NCI-H128 (cell line): Measurements from ENCODE around the gene PFDN5.

Experiments used
- DNase-seq: peaks from one replicate; lab custom pipeline; 2025; ENCODE audit not compliant: unreplicated experiment; lab: John Stamatoyannopoulos, UW

Gene PFDN5

GRCh38 chr12:53295070-53295890, at the start of gene PFDN5:
Gene PFDN5, plus strand, starts transcription at chr12:53295542. Its CDS starts 26 bp downstream, at chr12:53295568.
- peak; percentile 67 for DNase-seq

GRCh38 chr12:53251477-53252348, 43.6 kb upstream of the PFDN5 start:
- peak; percentile 38 for DNase-seq

- DNase-seq = no peak
Observed at GRCh38 chr12:53252349-53252916, 42.9 kb upstream of the PFDN5 start.

- DNase-seq = no peak
Observed at GRCh38 chr12:53253298-53253697, 42.0 kb upstream of the PFDN5 start.

GRCh38 chr12:53254816-53255545, 40.4 kb upstream of the PFDN5 start:
- no peak for DNase-seq

GRCh38 chr12:53255996-53256395, 39.3 kb upstream of the PFDN5 start:
- no peak for DNase-seq

- no peak for DNase-seq
Observed at GRCh38 chr12:53258541-53259539, 36.5 kb upstream of the PFDN5 start.

- DNase-seq = no peak
Observed at GRCh38 chr12:53259891-53260290, 35.5 kb upstream of the PFDN5 start.

- DNase-seq = no peak
Observed at GRCh38 chr12:53265783-53266182, 29.6 kb upstream of the PFDN5 start.

- no peak for DNase-seq
Observed at GRCh38 chr12:53267306-53267998, 27.9 kb upstream of the PFDN5 start.

GRCh38 chr12:53267999-53268629, 27.2 kb upstream of the PFDN5 start, which contains the start of gene ESPL1:
Gene ESPL1, plus strand, starts transcription at chr12:53268299. Its CDS starts 468 bp downstream, at chr12:53268767.
- peak; percentile 44 for DNase-seq

GRCh38 chr12:53268630-53269562, 26.4 kb upstream of the PFDN5 start:
- no peak for DNase-seq

GRCh38 chr12:53274445-53274844, 20.9 kb upstream of the PFDN5 start:
- no peak for DNase-seq

- DNase-seq = no peak
Observed at GRCh38 chr12:53276511-53276910, 18.8 kb upstream of the PFDN5 start.

GRCh38 chr12:53277981-53278380, 17.4 kb upstream of the PFDN5 start:
- no peak for DNase-seq

- DNase-seq = no peak
Observed at GRCh38 chr12:53279283-53279869, 16.0 kb upstream of the PFDN5 start.

GRCh38 chr12:53279888-53280498, 15.3 kb upstream of the PFDN5 start:
- DNase-seq = no peak
